Gastroesophageal sphincter (tissue), 4 donors: ENCODE results near the gene ZNF33B. TPM values are rescaled to one million over a fixed set of nuclear protein-coding genes. Genes with fewer than 3 reads are reported as not detected.

Experiments used
- ATAC-seq: fragments of 150-250 bp; one replicate; pipeline ENCODE4 v1.9.1; 2016; ENCODE audit warnings: mild to moderate bottlenecking, moderate library complexity
- H3K27ac ChIP-seq, 4 donors: fragments of 200-600 bp; sonication (generic) in 3 of 4; 1 replicate in 3 of 4; 2 replicates in 1 of 4; pipeline ENCODE4 v1.5.1; 2016 to 2019
- H3K27me3 ChIP-seq: fragments of 200-600 bp; sonication (generic); one replicate; pipeline ENCODE4 v1.5.1; 2019
- H3K36me3 ChIP-seq, 2 donors: fragments of 200-600 bp; sonication (generic); one replicate each; pipeline ENCODE4 v1.5.1; 2019; ENCODE audit warnings: control low read depth in 1 of 2
- H3K4me1 ChIP-seq, 3 donors: fragments of 200-600 bp; sonication (generic); 1 replicate in 2 of 3; 2 replicates in 1 of 3; pipeline ENCODE4 v1.5.1; 2016 to 2019; ENCODE audit warnings: control low read depth in 2 of 3
- H3K4me3 ChIP-seq, 2 donors: fragments of 200-600 bp; sonication (generic); one replicate each; pipeline ENCODE4 v1.5.1; 2019; ENCODE audit warnings: mild to moderate bottlenecking in 1 of 2, moderate library complexity in 1 of 2
- H3K9me3 ChIP-seq, 3 donors: fragments of 200-600 bp; sonication (generic); one replicate each; pipeline ENCODE4 v1.5.1; 2017 to 2019; ENCODE audit warnings: control low read depth in 2 of 3
- EP300 ChIP-seq: sonication (generic); formaldehyde crosslinking; IDR thresholded peaks from one replicate; pipeline ENCODE4 v1.6.1; 2017; ENCODE audit warnings: antibody characterized with exemption, mild to moderate bottlenecking
- POLR2A ChIP-seq, 2 donors: fragments of 450-650 bp; IDR thresholded peaks; one replicate each; pipeline ENCODE4 v1.6.1; 2017; ENCODE audit warnings: antibody characterized with exemption in 2 of 2, mild to moderate bottlenecking in 2 of 2, moderate library complexity in 1 of 2
- POLR2AphosphoS5 ChIP-seq: sonication (generic); formaldehyde crosslinking; IDR thresholded peaks from one replicate; pipeline ENCODE4 v1.6.1; 2017; ENCODE audit warnings: antibody characterized with exemption
- WGBS, 2 donors: methylation state at CpG; one replicate each; pipeline ENCODE4 v1.1.5; 2018; ENCODE audit warnings: low coverage in 1 of 2; 5-methylcytosine and 5-hydroxymethylcytosine counted together
- total RNA-seq, 4 donors: library from RNA; depleted of rRNA; stranded (reverse); fragments of >200 nt; gene quantifications; one replicate each; pipeline ENCODE4 v1.1.0, GENCODE V29; 2016
- TF ChIP-seq, protein P1 (sequence below), 4 experiments: fragments of 200-600 bp in 2 of 4; fragments of 450-650 bp in 2 of 4; sonication (generic) in 1 of 4; IDR thresholded peaks; one replicate each; pipeline ENCODE4 v1.5.1; 2017 to 2019; ENCODE audit warnings: antibody characterized with exemption in 4 of 4, mild to moderate bottlenecking in 2 of 4, moderate library complexity in 2 of 4

ZNF33B gene
- total RNA-seq, 4 donors from 2014 or later = 15.6 to 22.7 (median 19.0) TPM

DNA sequence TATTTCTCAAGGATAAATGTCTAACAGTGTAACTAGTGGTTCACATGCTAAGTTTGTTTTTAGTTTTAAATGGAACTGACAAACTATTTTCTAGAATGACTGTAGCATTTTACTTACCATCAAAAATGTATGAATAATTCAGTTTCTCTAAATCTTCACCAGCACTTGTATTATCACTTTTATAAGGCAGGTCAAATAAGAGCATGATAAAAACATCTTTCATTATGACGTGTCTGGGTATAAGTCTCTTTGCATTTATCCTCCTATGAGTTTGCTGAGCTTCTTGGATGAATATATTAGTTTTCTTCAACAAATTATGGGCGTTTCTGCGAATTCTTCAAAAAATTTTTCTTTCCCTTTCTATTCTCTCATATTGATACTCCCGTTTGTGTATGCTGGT lies 19.9 kb downstream of the ZNF33B start:
- Histone ChIP-seq H3K4me1 (peaks cover 0 to 2% (median 0%) of the 10 kb centered on the region in 3 donors), H3K27ac (no peak overlapping the region), H3K36me3 (peaks cover 0 to 73% of the 10 kb centered on the region in 2 donors), H3K4me3 (no peak overlapping the region), H3K27me3 (no peaks in the 10 kb centered on the region), H3K9me3 (no peaks in the 10 kb centered on the region)
- no peak for ATAC-seq
- TF ChIP-seq, protein P1, sequence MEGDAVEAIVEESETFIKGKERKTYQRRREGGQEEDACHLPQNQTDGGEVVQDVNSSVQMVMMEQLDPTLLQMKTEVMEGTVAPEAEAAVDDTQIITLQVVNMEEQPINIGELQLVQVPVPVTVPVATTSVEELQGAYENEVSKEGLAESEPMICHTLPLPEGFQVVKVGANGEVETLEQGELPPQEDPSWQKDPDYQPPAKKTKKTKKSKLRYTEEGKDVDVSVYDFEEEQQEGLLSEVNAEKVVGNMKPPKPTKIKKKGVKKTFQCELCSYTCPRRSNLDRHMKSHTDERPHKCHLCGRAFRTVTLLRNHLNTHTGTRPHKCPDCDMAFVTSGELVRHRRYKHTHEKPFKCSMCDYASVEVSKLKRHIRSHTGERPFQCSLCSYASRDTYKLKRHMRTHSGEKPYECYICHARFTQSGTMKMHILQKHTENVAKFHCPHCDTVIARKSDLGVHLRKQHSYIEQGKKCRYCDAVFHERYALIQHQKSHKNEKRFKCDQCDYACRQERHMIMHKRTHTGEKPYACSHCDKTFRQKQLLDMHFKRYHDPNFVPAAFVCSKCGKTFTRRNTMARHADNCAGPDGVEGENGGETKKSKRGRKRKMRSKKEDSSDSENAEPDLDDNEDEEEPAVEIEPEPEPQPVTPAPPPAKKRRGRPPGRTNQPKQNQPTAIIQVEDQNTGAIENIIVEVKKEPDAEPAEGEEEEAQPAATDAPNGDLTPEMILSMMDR (IDR thresholded peaks at IDR 0.05) = no peak
- TF ChIP-seq POLR2A (IDR thresholded peaks at IDR 0.05) (no peak), POLR2AphosphoS5 (no peak), EP300 (no peak)
- WGBS, 2 donors = 94 to 96% methylated on average over 3 to 4 of the region's 4 CpGs

DNA sequence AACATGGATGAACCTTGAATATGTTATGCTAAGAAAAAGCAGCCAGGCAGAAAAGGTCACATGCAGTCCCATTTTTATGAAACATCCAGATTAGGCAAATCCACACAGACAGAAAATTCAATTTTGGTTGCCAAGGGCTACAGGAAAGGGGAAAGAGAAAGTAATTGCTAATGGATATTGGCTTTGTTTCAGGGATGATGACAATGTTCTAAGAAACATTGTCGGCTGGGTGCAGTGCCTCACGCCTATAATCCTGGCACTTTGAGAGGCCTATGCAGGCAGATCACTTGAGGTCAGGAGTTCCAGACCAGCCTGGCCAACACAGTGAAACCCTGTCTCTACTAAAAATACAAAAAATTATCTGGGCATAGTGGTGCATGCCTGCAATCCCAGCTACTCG lies 23.0 kb downstream of the ZNF33B start:
- WGBS, 2 donors = 39 to 48% methylated on average over 2 to 3 of the region's 3 CpGs
- Histone ChIP-seq H3K4me1 (peaks cover 0 to 2% (median 0%) of the 10 kb centered on the region in 3 donors), H3K27me3 (no peaks in the 10 kb centered on the region), H3K27ac (no peak overlapping the region), H3K9me3 (no peaks in the 10 kb centered on the region), H3K4me3 (no peak overlapping the region), H3K36me3 (peaks cover 0 to 77% of the 10 kb centered on the region in 2 donors)
- no peak for TF ChIP-seq POLR2A (IDR thresholded peaks at IDR 0.05)
- TF ChIP-seq POLR2AphosphoS5 = no peak
- TF ChIP-seq, protein P1 (IDR thresholded peaks at IDR 0.05) = no peak
- no peak for TF ChIP-seq EP300
- no peak for ATAC-seq

- H3K9me3 ChIP-seq = no peaks in the 10 kb centered on the region
- 90 to 91% methylated on average over 1 of the region's 1 CpG for WGBS, 2 donors
- no peak for TF ChIP-seq EP300
- TF ChIP-seq POLR2AphosphoS5 = no peak
- TF ChIP-seq POLR2A (IDR thresholded peaks at IDR 0.05) = no peak
- TF ChIP-seq, protein P1 (IDR thresholded peaks at IDR 0.05) = no peak
- H3K36me3 ChIP-seq = peaks cover 0 to 74% of the 10 kb centered on the region in 2 donors
- no peak for ATAC-seq
- no peak overlapping the region for H3K4me3 ChIP-seq
- H3K4me1 ChIP-seq = no peaks in the 10 kb centered on the region
- no peak overlapping the region for H3K27ac ChIP-seq
- no peaks in the 10 kb centered on the region for H3K27me3 ChIP-seq
These were observed 28.5 kb downstream of the ZNF33B start for GRCh38 chr10:42609872-42610271.

DNA sequence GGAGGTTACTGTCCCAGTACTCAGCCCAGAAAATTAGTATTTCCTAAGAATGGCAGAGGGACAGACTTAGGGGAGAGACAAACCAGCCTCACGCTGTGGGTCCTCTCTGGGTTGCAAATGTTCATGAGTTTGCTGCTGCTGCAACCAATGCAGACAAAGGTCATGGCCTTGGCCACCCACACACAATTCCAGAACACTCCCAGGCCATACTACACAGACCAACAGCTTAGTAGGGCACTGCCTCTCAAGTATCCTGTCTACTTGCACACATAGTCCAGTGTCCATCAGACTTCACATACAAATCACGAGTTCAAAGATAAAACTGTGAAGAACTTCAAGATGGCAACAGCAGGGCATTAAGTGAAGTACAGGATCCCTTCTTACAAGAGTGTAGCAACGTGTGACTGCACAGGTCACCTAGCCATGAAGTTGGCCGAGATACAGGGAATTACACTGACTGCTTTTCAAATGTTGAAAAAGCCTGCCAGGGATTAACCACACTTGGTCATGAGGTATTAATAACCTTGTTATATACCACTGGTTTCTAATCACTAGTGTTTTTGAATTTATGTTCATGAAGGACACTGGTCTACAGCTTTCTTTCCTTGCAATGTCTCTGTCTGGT lies 40.0 kb downstream of the ZNF33B start:
- Histone ChIP-seq H3K4me3 (no peak overlapping the region), H3K4me1 (no peaks in the 10 kb centered on the region), H3K9me3 (peaks cover 0 to 17% (median 2%) of the 10 kb centered on the region in 3 donors), H3K36me3 (peaks cover 13 to 63% of the 10 kb centered on the region in 2 donors), H3K27me3 (no peaks in the 10 kb centered on the region), H3K27ac (no peak overlapping the region)
- ATAC-seq = no peak
- WGBS, 2 donors = 93 to 100% methylated on average over 2 to 4 of the region's 4 CpGs
- no peak for TF ChIP-seq POLR2AphosphoS5
- TF ChIP-seq POLR2A (IDR thresholded peaks at IDR 0.05) = no peak

- H3K36me3 ChIP-seq = peaks cover 16 to 75% of the 10 kb centered on the region in 2 donors
- no peak for ATAC-seq
- no peak for TF ChIP-seq POLR2A (IDR thresholded peaks at IDR 0.05)
- TF ChIP-seq, protein P1 (IDR thresholded peaks at IDR 0.05) = no peak
- no peak for TF ChIP-seq POLR2AphosphoS5
- no peak for TF ChIP-seq EP300
These were observed 42.2 kb downstream of the ZNF33B start for GRCh38 chr10:42596196-42596595.

More at GRCh38 chr10:42596196-42596595, 42.2 kb downstream of the ZNF33B start:
- peaks cover 0 to 29% (median 2%) of the 10 kb centered on the region in 3 donors for H3K9me3 ChIP-seq
- no peaks in the 10 kb centered on the region for H3K4me1 ChIP-seq
- no peaks in the 10 kb centered on the region for H3K27me3 ChIP-seq
- no peak overlapping the region for H3K4me3 ChIP-seq
- no peak overlapping the region for H3K27ac ChIP-seq
